A549 (cell line): ENCODE results near the gene IL22RA2. TPM values are rescaled to one million over a fixed set of nuclear protein-coding genes. Genes with fewer than 3 reads are reported as not detected.
A peak's percentile ranks its signal among the peaks of the same experiment; 100 is the strongest.

Source experiments
- ATAC-seq, 2 experiments: fragments of 200-7000 bp in 1 of 2; fragments of >200 bp in 1 of 2; cut with Nextera tagmentation in 1 of 2; cut with Tn5 transposase in 1 of 2; 3 replicates each; pipeline versions ENCODE4 v1.8.0 to v1.9.1; 2018 to 2020; ENCODE audit warnings: mild to moderate bottlenecking in 1 of 2, moderate library complexity in 1 of 2
- CTCF ChIA-PET: fragments of 300-600 bp; sonication (Branson Sonifier 250); formaldehyde crosslinking; extraction: SDS; loops from one replicate; lab custom pipeline; 2021; ENCODE audit warnings: antibody characterized with exemption, inconsistent platforms; lab: Yijun Ruan, JAX
- POLR2A ChIA-PET: fragments of 350-600 bp; formaldehyde crosslinking; extraction: SDS; loops from one replicate; lab custom pipeline; 2021; ENCODE audit warnings: antibody characterized with exemption, inconsistent platforms; lab: Yijun Ruan, JAX
- DNase-seq, 2 experiments: peaks; one replicate each; pipeline versions ENCODE4 v3.0.0 to v3.0.0-alpha.2; 2011 to 2016; ENCODE audit warnings: low read depth in 1 of 2, low spot score in 1 of 2
- FAIRE-seq: peaks from 2 replicates; lab custom pipeline; 2011; peaks lifted over from hg19 to GRCh38; lab: Jason Lieb, UNC
- H3K27ac ChIP-seq, 2 experiments: fragments of >200 bp; sonication (Bioruptor Twin); formaldehyde crosslinking; 3 replicates each; pipeline ENCODE4 v1.5.1; 2016 to 2017
- H3K4me1 ChIP-seq: fragments of >200 bp; sonication (Bioruptor Twin); formaldehyde crosslinking; 3 replicates; pipeline ENCODE4 v1.6.1; 2016
- H3K4me2 ChIP-seq: fragments of >200 bp; sonication (Bioruptor Twin); formaldehyde crosslinking; 3 replicates; pipeline ENCODE4 v1.6.1; 2016
- H3K4me3 ChIP-seq: fragments of >200 bp; sonication (Bioruptor Twin); formaldehyde crosslinking; 3 replicates; pipeline ENCODE4 v1.5.1; 2016
- H3K9me3 ChIP-seq: fragments of >200 bp; sonication (Bioruptor Twin); formaldehyde crosslinking; 3 replicates; pipeline ENCODE4 v1.6.1; 2016
- HDAC2 ChIP-seq: fragments of 200-600 bp; sonication (generic); IDR thresholded peaks from 2 replicates; pipeline ENCODE4 v1.6.1; 2016
- HES2 ChIP-seq: fragments of >200 bp; sonication (Bioruptor Twin); formaldehyde crosslinking; IDR thresholded peaks from 2 replicates; pipeline ENCODE4 v1.6.1; 2016
- HEYL ChIP-seq: fragments of 250-450 bp; sonication (Bioruptor Pico); IDR thresholded peaks from 2 replicates; pipeline ENCODE4 v1.8.0; 2021; ENCODE audit warnings: mild to moderate bottlenecking, moderate library complexity
- HOXB13 ChIP-seq: fragments of 250-450 bp; sonication (Bioruptor Pico); IDR thresholded peaks from 2 replicates; pipeline ENCODE4 v1.5.0; 2020; ENCODE audit warnings: low read depth, mild to moderate bottlenecking, moderate library complexity
- NR3C1 ChIP-seq: fragments of >200 bp; sonication (Bioruptor Twin); formaldehyde crosslinking; IDR thresholded peaks from 3 replicates; pipeline ENCODE4 v1.6.1; 2017
- PBX3 ChIP-seq: IDR thresholded peaks from 2 replicates; pipeline ENCODE4 v1.6.1; 2012
- RAD21 ChIP-seq, 2 experiments: fragments of >200 bp in 1 of 2; sonication (Bioruptor Twin) in 1 of 2; formaldehyde crosslinking in 1 of 2; IDR thresholded peaks in 1 of 2; conservative IDR thresholded peaks in 1 of 2; 2 replicates in 1 of 2; 3 replicates in 1 of 2; pipeline ENCODE4 v1.6.1; 2012 to 2018; ENCODE audit warnings: inconsistent platforms in 1 of 2
- RARB ChIP-seq: fragments of 250-450 bp; sonication (Bioruptor Pico); IDR thresholded peaks from 2 replicates; pipeline ENCODE4 v1.8.0; 2021; ENCODE audit warnings: mild to moderate bottlenecking, moderate library complexity
- RFX5 ChIP-seq: fragments of 450-650 bp; IDR thresholded peaks from 2 replicates; pipeline ENCODE4 v1.7.1; 2014; ENCODE audit warnings: antibody characterized with exemption, mild to moderate bottlenecking, moderate library complexity
- SMC3 ChIP-seq: fragments of >200 bp; sonication (Bioruptor Twin); formaldehyde crosslinking; IDR thresholded peaks from 3 replicates; pipeline ENCODE4 v1.6.1; 2018; ENCODE audit warnings: inconsistent platforms
- TFCP2L1 ChIP-seq: fragments of 250-450 bp; sonication (Bioruptor Pico); IDR thresholded peaks from 2 replicates; pipeline ENCODE4 v1.5.0; 2021; ENCODE audit warnings: mild to moderate bottlenecking
- TP53 ChIP-seq: fragments of 250-450 bp; sonication (Bioruptor Pico); IDR thresholded peaks from 2 replicates; pipeline ENCODE4 v1.5.0; 2021; ENCODE audit warnings: mild to moderate bottlenecking, moderate library complexity
- ZSCAN20 ChIP-seq: fragments of 250-450 bp; sonication (Bioruptor Pico); IDR thresholded peaks from 2 replicates; pipeline ENCODE4 v1.8.0; 2022; ENCODE audit warnings: mild to moderate bottlenecking, moderate library complexity
- WGBS: methylation state at CpG from one replicate; pipeline ENCODE4 v1.1.6; 2017; ENCODE audit errors: missing lambda C conversion rate; 5-methylcytosine and 5-hydroxymethylcytosine counted together
- polyA minus RNA-seq: library from RNA; depleted of rRNA, polyadenylated mRNA; stranded (reverse); fragments of >200 nt; gene quantifications from 2 replicates; pipeline ENCODE4 v1.2.3, GENCODE V29; 2011; rRNA and poly(A)+ RNA removed
- polyA plus RNA-seq, 4 experiments: library from polyadenylated mRNA; depleted of rRNA in 3 of 4; stranded (reverse); fragments of >200 nt; fragmentation: RNase III in 1 of 4; extraction: RNeasy Plus Mini Kit Qiagen cat#74134 plus additional on column Dnase treatment in 1 of 4; gene quantifications; 2 replicates in 3 of 4; 3 replicates in 1 of 4; pipeline ENCODE4 v1.2.3, GENCODE V29; 2011 to 2017
- TF ChIP-seq, protein P1 (sequence below): fragments of 150-350 bp; IDR thresholded peaks from 2 replicates; pipeline ENCODE4 v1.6.1; 2014; ENCODE audit warnings: low read depth, mild to moderate bottlenecking, low read length
- TF ChIP-seq, protein P2 (sequence below): IDR thresholded peaks from 2 replicates; pipeline ENCODE4 v1.6.1; 2012
- TF ChIP-seq, protein P3 (sequence below): fragments of 200-600 bp; sonication (generic); IDR thresholded peaks from 2 replicates; pipeline ENCODE4 v1.6.1; 2016; ENCODE audit warnings: antibody characterized with exemption, mild to moderate bottlenecking, moderate library complexity
- TF ChIP-seq, protein P4 (sequence below): fragments of >200 bp; sonication (Bioruptor Twin); formaldehyde crosslinking; IDR thresholded peaks from 3 replicates; pipeline ENCODE4 v1.5.1; 2016

Gene IL22RA2
- polyA plus RNA-seq (2011; rRNA removed) (not detected in 2 replicates), polyA plus RNA-seq (2017; fragmentation: RNase III; extraction: RNeasy Plus Mini Kit Qiagen cat#74134 plus additional on column Dnase treatment) (not detected in 3 replicates), polyA minus RNA-seq (not detected in 2 replicates)
- not detected in 2 replicates for polyA plus RNA-seq (2012; cell fraction: cytosol; rRNA removed)
- polyA plus RNA-seq (2012; cell fraction: nucleus; rRNA removed) = not detected in 2 replicates

DNA sequence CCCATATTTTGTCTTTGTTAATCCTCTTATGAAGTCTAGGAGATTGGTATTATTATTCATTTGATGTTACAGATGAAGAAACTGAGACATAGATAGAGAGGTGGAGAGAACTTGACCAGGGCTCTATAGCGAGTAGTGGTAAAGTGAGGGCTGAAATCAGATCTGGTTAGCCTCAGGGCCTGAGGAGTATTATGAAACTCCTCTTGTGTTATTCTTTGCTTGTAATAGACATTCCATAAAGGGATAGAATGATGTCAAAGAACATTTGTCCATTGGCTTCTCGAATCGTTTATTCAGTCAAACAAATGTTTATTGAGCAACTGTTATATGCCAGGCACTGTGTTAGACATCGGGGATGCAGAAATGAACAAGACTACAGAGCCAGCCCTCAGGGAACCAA is at the start of gene IL22RA2:
Gene IL22RA2, minus strand, starts transcription at position 144 of the 400 bp plus-strand sequence. CDS start 11,895 bp downstream, outside the sequence.
- POLR2A ChIA-PET = no interaction called here
- Histone ChIP-seq H3K4me3 (no peak within 1 kb of the TSS), H3K4me2 (no peak within 1 kb of the TSS), H3K27ac (no peak within 1 kb of the TSS), H3K9me3 (no peaks in the 10 kb centered on the region), H3K4me1 (no peaks in the 10 kb centered on the region)
- 49% methylated on average over 4 of the region's 4 CpGs for WGBS
- TF ChIP-seq PBX3 = no peak
- no peak for TF ChIP-seq HOXB13 (CRISPR knock-in tag)
- TF ChIP-seq RAD21 (conservative IDR thresholded peaks at IDR 0.05 in 1 of 2, IDR thresholded peaks at IDR 0.05 in 1 of 2) = no peak
- TF ChIP-seq NR3C1 = no peak
- CTCF ChIA-PET = no interaction called here
- ATAC-seq (no peak), FAIRE-seq (no peak), DNase-seq (no peak)

- WGBS = 89% methylated on average over 3 of the region's 3 CpGs
- ATAC-seq = no peak
- POLR2A ChIA-PET = no interaction called here
- FAIRE-seq = no peak
- no peaks in the 10 kb centered on the region for H3K9me3 ChIP-seq
- H3K27ac ChIP-seq = peak overlapping the region in 1 of 2 experiments; percentile 14; a peak in 2 of 6 replicates
- H3K4me1 ChIP-seq = peaks cover 24% of the 10 kb centered on the region
- H3K4me2 ChIP-seq = no peak overlapping the region
- CTCF ChIA-PET = no interaction called here
- TF ChIP-seq HEYL (no peak), ZSCAN20 (CRISPR knock-in tag) (no peak), HDAC2 (no peak), TP53 (CRISPR knock-in tag) (no peak), HES2 (no peak), RFX5 (no peak), SMC3 (no peak), RAD21 (conservative IDR thresholded peaks at IDR 0.05 in 1 of 2, IDR thresholded peaks at IDR 0.05 in 1 of 2) (no peak), RARB (CRISPR knock-in tag) (no peak), TFCP2L1 (no peak)
- TF ChIP-seq, protein P1, sequence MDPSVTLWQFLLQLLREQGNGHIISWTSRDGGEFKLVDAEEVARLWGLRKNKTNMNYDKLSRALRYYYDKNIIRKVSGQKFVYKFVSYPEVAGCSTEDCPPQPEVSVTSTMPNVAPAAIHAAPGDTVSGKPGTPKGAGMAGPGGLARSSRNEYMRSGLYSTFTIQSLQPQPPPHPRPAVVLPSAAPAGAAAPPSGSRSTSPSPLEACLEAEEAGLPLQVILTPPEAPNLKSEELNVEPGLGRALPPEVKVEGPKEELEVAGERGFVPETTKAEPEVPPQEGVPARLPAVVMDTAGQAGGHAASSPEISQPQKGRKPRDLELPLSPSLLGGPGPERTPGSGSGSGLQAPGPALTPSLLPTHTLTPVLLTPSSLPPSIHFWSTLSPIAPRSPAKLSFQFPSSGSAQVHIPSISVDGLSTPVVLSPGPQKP = no peak
- TF ChIP-seq, protein P2, sequence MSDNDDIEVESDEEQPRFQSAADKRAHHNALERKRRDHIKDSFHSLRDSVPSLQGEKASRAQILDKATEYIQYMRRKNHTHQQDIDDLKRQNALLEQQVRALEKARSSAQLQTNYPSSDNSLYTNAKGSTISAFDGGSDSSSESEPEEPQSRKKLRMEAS = no peak
- TF ChIP-seq, protein P3, sequence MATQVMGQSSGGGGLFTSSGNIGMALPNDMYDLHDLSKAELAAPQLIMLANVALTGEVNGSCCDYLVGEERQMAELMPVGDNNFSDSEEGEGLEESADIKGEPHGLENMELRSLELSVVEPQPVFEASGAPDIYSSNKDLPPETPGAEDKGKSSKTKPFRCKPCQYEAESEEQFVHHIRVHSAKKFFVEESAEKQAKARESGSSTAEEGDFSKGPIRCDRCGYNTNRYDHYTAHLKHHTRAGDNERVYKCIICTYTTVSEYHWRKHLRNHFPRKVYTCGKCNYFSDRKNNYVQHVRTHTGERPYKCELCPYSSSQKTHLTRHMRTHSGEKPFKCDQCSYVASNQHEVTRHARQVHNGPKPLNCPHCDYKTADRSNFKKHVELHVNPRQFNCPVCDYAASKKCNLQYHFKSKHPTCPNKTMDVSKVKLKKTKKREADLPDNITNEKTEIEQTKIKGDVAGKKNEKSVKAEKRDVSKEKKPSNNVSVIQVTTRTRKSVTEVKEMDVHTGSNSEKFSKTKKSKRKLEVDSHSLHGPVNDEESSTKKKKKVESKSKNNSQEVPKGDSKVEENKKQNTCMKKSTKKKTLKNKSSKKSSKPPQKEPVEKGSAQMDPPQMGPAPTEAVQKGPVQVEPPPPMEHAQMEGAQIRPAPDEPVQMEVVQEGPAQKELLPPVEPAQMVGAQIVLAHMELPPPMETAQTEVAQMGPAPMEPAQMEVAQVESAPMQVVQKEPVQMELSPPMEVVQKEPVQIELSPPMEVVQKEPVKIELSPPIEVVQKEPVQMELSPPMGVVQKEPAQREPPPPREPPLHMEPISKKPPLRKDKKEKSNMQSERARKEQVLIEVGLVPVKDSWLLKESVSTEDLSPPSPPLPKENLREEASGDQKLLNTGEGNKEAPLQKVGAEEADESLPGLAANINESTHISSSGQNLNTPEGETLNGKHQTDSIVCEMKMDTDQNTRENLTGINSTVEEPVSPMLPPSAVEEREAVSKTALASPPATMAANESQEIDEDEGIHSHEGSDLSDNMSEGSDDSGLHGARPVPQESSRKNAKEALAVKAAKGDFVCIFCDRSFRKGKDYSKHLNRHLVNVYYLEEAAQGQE = no peak
- TF ChIP-seq, protein P4, sequence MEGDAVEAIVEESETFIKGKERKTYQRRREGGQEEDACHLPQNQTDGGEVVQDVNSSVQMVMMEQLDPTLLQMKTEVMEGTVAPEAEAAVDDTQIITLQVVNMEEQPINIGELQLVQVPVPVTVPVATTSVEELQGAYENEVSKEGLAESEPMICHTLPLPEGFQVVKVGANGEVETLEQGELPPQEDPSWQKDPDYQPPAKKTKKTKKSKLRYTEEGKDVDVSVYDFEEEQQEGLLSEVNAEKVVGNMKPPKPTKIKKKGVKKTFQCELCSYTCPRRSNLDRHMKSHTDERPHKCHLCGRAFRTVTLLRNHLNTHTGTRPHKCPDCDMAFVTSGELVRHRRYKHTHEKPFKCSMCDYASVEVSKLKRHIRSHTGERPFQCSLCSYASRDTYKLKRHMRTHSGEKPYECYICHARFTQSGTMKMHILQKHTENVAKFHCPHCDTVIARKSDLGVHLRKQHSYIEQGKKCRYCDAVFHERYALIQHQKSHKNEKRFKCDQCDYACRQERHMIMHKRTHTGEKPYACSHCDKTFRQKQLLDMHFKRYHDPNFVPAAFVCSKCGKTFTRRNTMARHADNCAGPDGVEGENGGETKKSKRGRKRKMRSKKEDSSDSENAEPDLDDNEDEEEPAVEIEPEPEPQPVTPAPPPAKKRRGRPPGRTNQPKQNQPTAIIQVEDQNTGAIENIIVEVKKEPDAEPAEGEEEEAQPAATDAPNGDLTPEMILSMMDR = no peak
- no peak overlapping the region for H3K4me3 ChIP-seq
- no peak for DNase-seq
Measured at GRCh38 chr6:137222381-137222780, 48.9 kb upstream of the IL22RA2 start.
